Body of pancreas (tissue), 4 donors: Measurements from ENCODE around the gene AP2A2. TPM values are rescaled to one million over a fixed set of nuclear protein-coding genes. Genes with fewer than 3 reads are reported as not detected.

ENCODE experiments used
- ATAC-seq: fragments of 150-250 bp; one replicate; pipeline ENCODE4 v1.9.1; 2016
- DNase-seq, 4 donors: peaks; one replicate each; pipeline ENCODE4 v3.0.0-alpha.2; 2019
- H3K27ac ChIP-seq, 4 donors: fragments of 200-600 bp; sonication (generic); 1 replicate in 3 of 4; 2 replicates in 1 of 4; pipeline versions ENCODE4 v1.5.1 to v1.6.1; 2016 to 2019; ENCODE audit warnings: mild to moderate bottlenecking in 1 of 4, mixed read lengths in 1 of 4, moderate library complexity in 1 of 4
- H3K27me3 ChIP-seq, 2 donors: fragments of 200-600 bp; sonication (generic); one replicate each; pipeline ENCODE4 v1.6.0; 2016; ENCODE audit warnings: mild to moderate bottlenecking in 1 of 2
- H3K36me3 ChIP-seq, 2 donors: fragments of 200-600 bp; sonication (generic); replicated peaks in 1 of 2; 2 replicates each; pipeline ENCODE4 v1.5.1; 2016; ENCODE audit warnings: low read depth in 2 of 2; ENCODE audit not compliant: insufficient read depth in 1 of 2
- H3K4me1 ChIP-seq: fragments of 200-600 bp; sonication (generic); one replicate; pipeline ENCODE4 v1.6.0; 2016
- H3K4me3 ChIP-seq, 2 donors: fragments of 200-600 bp; sonication (generic); 1 replicate in 1 of 2; 2 replicates in 1 of 2; pipeline ENCODE4 v1.5.1; 2016 to 2019
- H3K9me3 ChIP-seq, 3 donors: fragments of 200-600 bp; sonication (generic); 1 replicate in 2 of 3; 2 replicates in 1 of 3; pipeline ENCODE4 v1.5.1; 2016
- POLR2A ChIP-seq, 3 donors: fragments of 450-650 bp; IDR thresholded peaks; one replicate each; pipeline ENCODE4 v1.6.1; 2016; ENCODE audit warnings: antibody characterized with exemption in 3 of 3, mild to moderate bottlenecking in 2 of 3
- WGBS, 2 donors: methylation state at CpG; one replicate each; pipeline ENCODE4 v1.1.5; 2017; 5-methylcytosine and 5-hydroxymethylcytosine counted together
- intact Hi-C: fragments of 100-400 bp; cut with DNase I; formaldehyde crosslinking; loops from one replicate; pipeline ENCODE4 v1.15.1; 2023
- total RNA-seq, 2 donors: library from RNA; depleted of rRNA; stranded (reverse); fragments of >200 nt; gene quantifications; one replicate each; pipeline ENCODE4 v1.1.0, GENCODE V29; 2016
- TF ChIP-seq, protein P1 (sequence below), 7 experiments: fragments of 450-650 bp in 4 of 7; fragments of 200-600 bp in 3 of 7; sonication (generic) in 3 of 7; IDR thresholded peaks; one replicate each; pipeline ENCODE4 v1.5.1; 2016 to 2019; ENCODE audit warnings: antibody characterized with exemption in 7 of 7

AP2A2 gene
- total RNA-seq, 2 donors from 2014 or later = 40.7 to 77.8 TPM

DNA sequence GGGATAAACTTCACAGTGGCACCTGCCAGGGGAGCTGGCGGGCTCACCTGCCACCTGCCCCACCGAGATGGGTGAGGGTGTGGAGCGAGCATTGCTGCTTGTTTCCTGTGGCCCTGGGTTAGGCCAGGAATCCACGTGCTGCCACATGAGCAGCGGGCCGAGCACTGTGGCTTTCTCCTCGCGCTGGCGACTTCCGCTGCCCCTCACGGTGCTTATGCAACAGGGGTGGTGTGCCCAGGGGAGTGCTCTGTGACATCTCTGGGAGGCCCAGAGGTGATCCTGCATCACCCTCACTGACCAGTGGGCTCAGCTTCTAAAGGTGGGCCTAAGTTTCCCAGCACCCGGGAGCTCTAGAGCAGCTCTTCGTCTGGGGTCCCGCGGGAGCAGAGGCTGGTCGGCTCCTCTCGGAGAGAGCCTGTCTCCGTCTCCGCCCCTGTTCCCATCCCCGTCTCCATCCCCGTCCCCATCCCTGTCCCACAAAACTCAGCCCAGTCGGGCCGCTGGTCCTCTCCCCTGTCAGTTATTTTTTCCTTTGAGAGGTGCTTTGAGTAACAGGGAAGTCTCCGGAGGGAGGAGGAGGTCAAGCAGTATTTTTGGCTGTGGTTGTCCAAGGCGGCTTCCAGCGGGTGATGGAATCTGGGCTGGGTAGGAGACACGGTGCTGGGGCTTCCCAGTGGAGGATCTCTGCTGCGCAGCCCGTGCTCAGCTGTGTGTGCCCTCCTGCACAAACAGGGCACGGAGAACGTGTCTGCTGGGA is 42.5 kb downstream of the AP2A2 start:
- H3K4me1 ChIP-seq = peaks cover 12% of the 10 kb centered on the region
- no peak for ATAC-seq
- H3K36me3 ChIP-seq = peaks cover 0 to 13% of the 10 kb centered on the region in 2 donors

GRCh38 chr11:968822-969221 is 43.2 kb downstream of the AP2A2 start:
- 80 to 93% methylated on average over 1 to 14 of the region's 14 CpGs for WGBS, 2 donors
- Histone ChIP-seq H3K4me1 (peaks cover 12% of the 10 kb centered on the region), H3K4me3 (no peak overlapping the region), H3K27me3 (no peaks in the 10 kb centered on the region), H3K9me3 (no peaks in the 10 kb centered on the region), H3K27ac (no peak overlapping the region), H3K36me3 (peaks cover 0 to 18% of the 10 kb centered on the region in 2 donors)
- intact Hi-C loops = no loop called here
- no peak for TF ChIP-seq POLR2A (IDR thresholded peaks at IDR 0.05)
- TF ChIP-seq, protein P1, sequence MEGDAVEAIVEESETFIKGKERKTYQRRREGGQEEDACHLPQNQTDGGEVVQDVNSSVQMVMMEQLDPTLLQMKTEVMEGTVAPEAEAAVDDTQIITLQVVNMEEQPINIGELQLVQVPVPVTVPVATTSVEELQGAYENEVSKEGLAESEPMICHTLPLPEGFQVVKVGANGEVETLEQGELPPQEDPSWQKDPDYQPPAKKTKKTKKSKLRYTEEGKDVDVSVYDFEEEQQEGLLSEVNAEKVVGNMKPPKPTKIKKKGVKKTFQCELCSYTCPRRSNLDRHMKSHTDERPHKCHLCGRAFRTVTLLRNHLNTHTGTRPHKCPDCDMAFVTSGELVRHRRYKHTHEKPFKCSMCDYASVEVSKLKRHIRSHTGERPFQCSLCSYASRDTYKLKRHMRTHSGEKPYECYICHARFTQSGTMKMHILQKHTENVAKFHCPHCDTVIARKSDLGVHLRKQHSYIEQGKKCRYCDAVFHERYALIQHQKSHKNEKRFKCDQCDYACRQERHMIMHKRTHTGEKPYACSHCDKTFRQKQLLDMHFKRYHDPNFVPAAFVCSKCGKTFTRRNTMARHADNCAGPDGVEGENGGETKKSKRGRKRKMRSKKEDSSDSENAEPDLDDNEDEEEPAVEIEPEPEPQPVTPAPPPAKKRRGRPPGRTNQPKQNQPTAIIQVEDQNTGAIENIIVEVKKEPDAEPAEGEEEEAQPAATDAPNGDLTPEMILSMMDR (IDR thresholded peaks at IDR 0.05) = no peak
- ATAC-seq (no peak), DNase-seq (no peak)

More for the DNA sequence above, 42.5 kb downstream of the AP2A2 start:
- no peak for DNase-seq
- Histone ChIP-seq H3K9me3 (no peaks in the 10 kb centered on the region), H3K4me3 (no peak overlapping the region), H3K27me3 (no peaks in the 10 kb centered on the region), H3K27ac (no peak overlapping the region)
- TF ChIP-seq POLR2A (IDR thresholded peaks at IDR 0.05) = no peak
- TF ChIP-seq, protein P1 (IDR thresholded peaks at IDR 0.05) = no peak
- intact Hi-C loops = no loop called here
- WGBS, 2 donors = 91 to 92% methylated on average over 21 to 28 of the region's 31 CpGs

DNA sequence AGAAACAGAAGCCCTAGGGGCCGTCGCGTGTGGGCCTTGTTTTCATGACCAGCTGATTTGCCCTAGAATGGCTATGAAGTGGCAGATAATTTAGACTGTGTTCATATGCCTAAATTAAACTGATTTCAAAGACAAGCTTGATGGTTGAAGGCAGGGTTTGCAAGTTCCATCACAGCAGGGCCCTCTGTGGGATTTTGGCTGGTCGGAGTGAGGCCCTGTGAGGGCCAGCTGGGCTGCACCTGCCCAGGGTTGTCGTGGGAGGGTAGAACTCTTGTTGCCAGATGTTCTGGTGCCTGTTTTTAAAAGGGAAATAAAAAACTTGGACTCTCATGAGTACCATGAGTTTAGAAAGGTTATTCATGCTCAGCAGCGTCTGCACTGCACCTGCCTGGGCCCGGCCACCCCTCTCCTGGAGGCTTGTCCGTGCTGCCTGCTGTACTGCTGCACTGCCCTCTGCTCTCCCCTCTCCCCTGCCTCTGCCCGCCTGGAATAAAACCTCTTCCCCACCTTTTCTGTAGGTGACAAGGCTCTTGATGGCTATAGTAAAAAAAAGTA is 44.1 kb downstream of the AP2A2 start:
- H3K27me3 ChIP-seq = no peaks in the 10 kb centered on the region
- no peak overlapping the region for H3K27ac ChIP-seq
- TF ChIP-seq, protein P1 (IDR thresholded peaks at IDR 0.05) = no peak
- TF ChIP-seq POLR2A (IDR thresholded peaks at IDR 0.05) = no peak
- H3K36me3 ChIP-seq = peaks cover 0 to 19% of the 10 kb centered on the region in 2 donors
- ATAC-seq (no peak), DNase-seq (no peak)
- H3K9me3 ChIP-seq = no peaks in the 10 kb centered on the region
- intact Hi-C loops = no loop called here
- 88 to 89% methylated on average over 9 of the region's 9 CpGs for WGBS, 2 donors
- peaks cover 12% of the 10 kb centered on the region for H3K4me1 ChIP-seq
- no peak overlapping the region for H3K4me3 ChIP-seq

- TF ChIP-seq POLR2A (IDR thresholded peaks at IDR 0.05) = no peak
- TF ChIP-seq, protein P1 (IDR thresholded peaks at IDR 0.05) = no peak
- Histone ChIP-seq H3K4me1 (peaks cover 12% of the 10 kb centered on the region), H3K27me3 (no peaks in the 10 kb centered on the region), H3K36me3 (peaks cover 0 to 19% of the 10 kb centered on the region in 2 donors), H3K4me3 (no peak overlapping the region), H3K9me3 (no peaks in the 10 kb centered on the region), H3K27ac (no peak overlapping the region)
- intact Hi-C loops = no loop called here
- ATAC-seq (no peak), DNase-seq (no peak)
- WGBS, 2 donors = 75 to 86% methylated on average over 13 to 26 of the region's 26 CpGs
Observed at GRCh38 chr11:970319-970871, 44.7 kb downstream of the AP2A2 start.
